ENCODE data around the gene GPER1. TPM values are rescaled to one million over a fixed set of nuclear protein-coding genes. Genes with fewer than 3 reads are reported as not detected.

GPER1 gene
- total and polyA plus RNA-seq, 7 experiments from 2014 or later, result 0.13 to 1.3 (median 0.34) TPM; not detected in 3

GRCh38 chr7:1090236-1090635, 2.3 kb downstream of the GPER1 start:
- peaks cover 3 to 6% of the 10 kb centered on the region in 2 donors for H3K4me1 ChIP-seq (ENCODE audit: control insufficient read depth in 2 of 2, insufficient read depth in 2 of 2, low read length in 2 of 2)
- H3K4me3 Mint-ChIP-seq, result no peak overlapping the region
- intact Hi-C loops (cut with micrococcal nuclease), result no loop called here
- H3K36me3 Mint-ChIP-seq, result peaks cover 0 to 10% (median 0%) of the 10 kb centered on the region in 5 donors
- H3K27me3 Mint-ChIP-seq, result peaks cover 0 to 3% (median 0%) of the 10 kb centered on the region in 5 donors
- no peak overlapping the region for H3K27ac Mint-ChIP-seq
- DNase-seq (no peak), ATAC-seq (no peak)
- no peaks in the 10 kb centered on the region for H3K36me3 ChIP-seq (ENCODE audit: control insufficient read depth in 2 of 3, insufficient read depth in 3 of 3, low read length in 3 of 3)
- POLR2A ChIA-PET, result no interaction called here
- H3K9me3 ChIP-seq (ENCODE audit: control insufficient read depth in 2 of 3, low read length in 3 of 3), result no peaks in the 10 kb centered on the region
- CTCF ChIA-PET, result interaction anchor here (0.6 kb wide), 1 partner anchor 97 kb away, joined by 4 read pairs; no protein-coding TSS in a partner anchor
- no peaks in the 10 kb centered on the region for H3K9me3 Mint-ChIP-seq
- no peaks in the 10 kb centered on the region for H3K27me3 ChIP-seq (ENCODE audit: control insufficient read depth in 2 of 2, insufficient read depth in 2 of 2, low read length in 2 of 2)
- H3K4me1 Mint-ChIP-seq, result peaks cover 7 to 20% (median 12%) of the 10 kb centered on the region in 7 donors
- no peak overlapping the region for H3K4me3 ChIP-seq (ENCODE audit: low read length)
- no peak overlapping the region for H3K27ac ChIP-seq (ENCODE audit: low read depth, low read length)

DNA sequence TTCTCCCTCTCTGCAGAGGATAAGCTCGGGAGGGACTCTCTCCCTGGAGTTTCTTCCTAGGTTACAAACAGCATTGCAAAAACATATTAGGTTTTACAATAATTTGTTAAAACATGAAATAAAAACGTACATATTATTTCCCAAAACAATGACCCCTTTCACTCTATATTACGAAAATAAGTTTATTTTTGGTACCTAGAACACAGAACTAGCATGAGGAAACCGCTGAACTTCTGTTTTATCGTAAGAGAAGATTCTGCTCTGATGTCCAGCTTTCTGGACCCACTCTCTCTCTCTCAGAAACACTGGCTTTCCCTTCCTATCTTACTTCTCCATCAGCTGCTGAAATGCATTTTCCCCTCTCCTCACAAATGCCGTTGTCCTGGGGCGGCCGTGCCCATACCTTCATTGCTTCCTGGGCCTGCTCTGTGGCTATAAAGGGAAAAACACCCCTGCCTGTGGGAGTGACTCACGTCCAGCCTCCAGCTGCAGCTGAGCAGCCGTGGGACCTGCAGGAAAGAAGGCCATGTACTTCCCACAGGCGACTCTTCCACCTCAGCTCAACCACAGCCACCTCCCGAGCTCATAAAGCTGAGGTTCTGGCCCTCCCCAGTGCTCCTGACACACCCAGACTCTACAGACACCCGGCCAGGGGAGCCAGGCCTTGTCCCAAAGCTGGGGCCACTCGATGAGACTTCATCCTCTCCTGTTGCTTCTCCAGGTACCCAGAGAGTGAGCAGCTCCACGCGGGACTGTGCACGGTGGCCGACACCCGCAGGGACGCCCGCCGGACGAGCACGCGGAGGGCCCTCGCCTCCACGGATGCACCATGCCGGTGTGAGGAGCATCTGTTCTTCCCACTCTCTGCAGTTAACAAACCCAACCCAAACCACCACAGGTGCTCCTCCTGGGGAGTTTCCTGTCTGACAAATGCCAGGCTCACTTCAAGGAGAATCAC, 3.1 kb downstream of the GPER1 start:
- Mint-ChIP-seq H3K4me3 (no peak overlapping the region), H3K9me3 (no peaks in the 10 kb centered on the region), H3K27ac (peak overlapping the region in 1 of 9 donors; percentile 36), H3K27me3 (peaks cover 0 to 3% (median 0%) of the 10 kb centered on the region in 5 donors), H3K36me3 (peaks cover 0 to 10% (median 0%) of the 10 kb centered on the region in 5 donors), H3K4me1 (peaks cover 7 to 20% (median 12%) of the 10 kb centered on the region in 7 donors)
- ChIA-PET CTCF (interaction anchor here (0.6 kb wide), 1 partner anchor 97 kb away, joined by 4 read pairs; no protein-coding TSS in a partner anchor), POLR2A (no interaction called here)
- intact Hi-C loops (cut with micrococcal nuclease), result no loop called here
- Histone ChIP-seq H3K4me3 (ENCODE audit: low read length) (no peak overlapping the region), H3K27me3 (ENCODE audit: control insufficient read depth in 2 of 2, insufficient read depth in 2 of 2, low read length in 2 of 2) (no peaks in the 10 kb centered on the region), H3K27ac (ENCODE audit: low read depth, low read length) (no peak overlapping the region), H3K4me1 (ENCODE audit: control insufficient read depth in 2 of 2, insufficient read depth in 2 of 2, low read length in 2 of 2) (peaks cover 3 to 6% of the 10 kb centered on the region in 2 donors), H3K9me3 (ENCODE audit: control insufficient read depth in 2 of 3, low read length in 3 of 3) (no peaks in the 10 kb centered on the region), H3K36me3 (ENCODE audit: control insufficient read depth in 2 of 3, insufficient read depth in 3 of 3, low read length in 3 of 3) (no peaks in the 10 kb centered on the region)
- DNase-seq, result no peak
- no peak for ATAC-seq

DNA sequence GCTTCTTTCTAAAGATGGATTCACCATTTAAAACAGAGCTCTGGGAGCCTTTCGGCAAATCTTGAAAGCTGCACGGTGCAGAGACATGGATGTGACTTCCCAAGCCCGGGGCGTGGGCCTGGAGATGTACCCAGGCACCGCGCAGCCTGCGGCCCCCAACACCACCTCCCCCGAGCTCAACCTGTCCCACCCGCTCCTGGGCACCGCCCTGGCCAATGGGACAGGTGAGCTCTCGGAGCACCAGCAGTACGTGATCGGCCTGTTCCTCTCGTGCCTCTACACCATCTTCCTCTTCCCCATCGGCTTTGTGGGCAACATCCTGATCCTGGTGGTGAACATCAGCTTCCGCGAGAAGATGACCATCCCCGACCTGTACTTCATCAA, 3.7 kb downstream of the GPER1 start:
- Histone ChIP-seq H3K36me3 (ENCODE audit: control insufficient read depth in 2 of 3, insufficient read depth in 3 of 3, low read length in 3 of 3) (no peaks in the 10 kb centered on the region), H3K4me3 (ENCODE audit: low read length) (no peak overlapping the region), H3K9me3 (ENCODE audit: control insufficient read depth in 2 of 3, low read length in 3 of 3) (no peaks in the 10 kb centered on the region), H3K4me1 (ENCODE audit: control insufficient read depth in 2 of 2, insufficient read depth in 2 of 2, low read length in 2 of 2) (peaks cover 2 to 3% of the 10 kb centered on the region in 2 donors), H3K27me3 (ENCODE audit: control insufficient read depth in 2 of 2, insufficient read depth in 2 of 2, low read length in 2 of 2) (no peaks in the 10 kb centered on the region), H3K27ac (ENCODE audit: low read depth, low read length) (no peak overlapping the region)
- H3K4me1 Mint-ChIP-seq, result peaks cover 6 to 17% (median 10%) of the 10 kb centered on the region in 7 donors
- ATAC-seq (no peak), DNase-seq (no peak)
- CTCF ChIA-PET, result no interaction called here
- no peak overlapping the region for H3K4me3 Mint-ChIP-seq
- no peaks in the 10 kb centered on the region for H3K9me3 Mint-ChIP-seq
- POLR2A ChIA-PET, result no interaction called here
- peaks cover 0 to 3% (median 0%) of the 10 kb centered on the region in 5 donors for H3K27me3 Mint-ChIP-seq
- intact Hi-C loops (cut with micrococcal nuclease), result no loop called here
- peaks cover 0 to 10% (median 0%) of the 10 kb centered on the region in 5 donors for H3K36me3 Mint-ChIP-seq
- H3K27ac Mint-ChIP-seq, result no peak overlapping the region

- H3K9me3 ChIP-seq (ENCODE audit: control insufficient read depth in 2 of 3, low read length in 3 of 3), result no peaks in the 10 kb centered on the region
- no peak overlapping the region for H3K4me3 ChIP-seq (ENCODE audit: low read length)
- Mint-ChIP-seq H3K4me3 (no peak overlapping the region), H3K4me1 (peaks cover under 1 to 12% (median 6%) of the 10 kb centered on the region in 7 donors), H3K9me3 (no peaks in the 10 kb centered on the region), H3K27ac (no peak overlapping the region), H3K27me3 (no peaks in the 10 kb centered on the region), H3K36me3 (peaks cover 0 to 11% (median 2%) of the 10 kb centered on the region in 5 donors)
- H3K27ac ChIP-seq (ENCODE audit: low read depth, low read length), result no peak overlapping the region
- H3K27me3 ChIP-seq (ENCODE audit: control insufficient read depth in 2 of 2, insufficient read depth in 2 of 2, low read length in 2 of 2), result no peaks in the 10 kb centered on the region
- intact Hi-C loops (cut with micrococcal nuclease), result no loop called here
- ATAC-seq (no peak), DNase-seq (no peak)
- ChIA-PET POLR2A (no interaction called here), CTCF (no interaction called here)
- peaks cover 0 to under 1% of the 10 kb centered on the region in 2 donors for H3K4me1 ChIP-seq (ENCODE audit: control insufficient read depth in 2 of 2, insufficient read depth in 2 of 2, low read length in 2 of 2)
- H3K36me3 ChIP-seq (ENCODE audit: control insufficient read depth in 2 of 3, insufficient read depth in 3 of 3, low read length in 3 of 3), result no peaks in the 10 kb centered on the region
These were observed 4.3 kb downstream of the GPER1 start for GRCh38 chr7:1092161-1092632.

DNA sequence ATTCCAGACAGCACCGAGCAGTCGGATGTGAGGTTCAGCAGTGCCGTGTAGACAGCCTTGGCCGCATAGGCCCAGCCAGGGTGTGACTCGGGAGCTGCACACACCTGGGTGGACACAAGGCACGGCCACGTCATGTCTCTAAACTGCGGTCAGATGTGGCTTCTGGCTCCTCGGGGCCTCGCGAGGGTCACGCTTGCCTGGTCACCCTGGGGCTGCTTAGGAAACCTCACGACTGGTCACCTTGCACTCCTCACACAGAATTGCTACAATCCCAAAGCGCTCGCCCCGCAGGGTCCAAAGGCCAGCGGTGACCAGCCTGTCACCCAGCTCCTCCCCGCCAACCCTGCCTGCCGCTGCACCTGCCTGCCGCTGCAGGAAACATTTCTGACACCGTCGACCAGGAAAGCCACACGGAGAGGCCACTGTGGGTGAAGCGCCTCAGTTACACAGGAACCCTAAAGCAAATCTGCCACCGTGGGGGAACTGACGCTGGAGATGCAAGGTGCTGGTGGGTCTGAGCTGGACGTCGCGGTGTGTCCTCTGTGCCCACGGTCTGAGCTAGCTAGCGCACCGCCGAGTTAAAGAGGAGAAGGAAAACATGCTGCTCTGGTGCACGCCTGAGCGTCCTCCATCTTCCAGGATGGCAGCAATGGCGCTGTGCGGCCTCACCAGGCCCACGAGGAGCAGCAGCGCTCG, 5.0 kb downstream of the GPER1 start:
- peaks cover 0 to 4% (median 0%) of the 10 kb centered on the region in 11 donors for H3K9me3 Mint-ChIP-seq

GRCh38 chr7:1093502-1093843, 5.6 kb downstream of the GPER1 start:
- H3K9me3 ChIP-seq (ENCODE audit: control insufficient read depth in 2 of 3, low read length in 3 of 3), result peaks cover 0 to 3% (median 0%) of the 10 kb centered on the region in 3 experiments
- Mint-ChIP-seq H3K27me3 (no peaks in the 10 kb centered on the region), H3K27ac (no peak overlapping the region), H3K4me1 (peaks cover 0 to 5% (median 0%) of the 10 kb centered on the region in 7 donors), H3K36me3 (peaks cover 0 to 24% (median 12%) of the 10 kb centered on the region in 5 donors), H3K9me3 (peaks cover 0 to 4% (median 0%) of the 10 kb centered on the region in 11 donors), H3K4me3 (no peak overlapping the region)
- no peak for DNase-seq
- H3K4me1 ChIP-seq (ENCODE audit: control insufficient read depth in 2 of 2, insufficient read depth in 2 of 2, low read length in 2 of 2), result no peaks in the 10 kb centered on the region
- ChIA-PET POLR2A (no interaction called here), CTCF (interaction anchor here (0.6 to 1.0 kb wide), 2 partner anchors 10 to 83 kb away, joined by 3 to 7 read pairs; no protein-coding TSS in a partner anchor)
- intact Hi-C loops (cut with micrococcal nuclease), result no loop called here
- no peak overlapping the region for H3K4me3 ChIP-seq (ENCODE audit: low read length)
- no peaks in the 10 kb centered on the region for H3K36me3 ChIP-seq (ENCODE audit: control insufficient read depth in 2 of 3, insufficient read depth in 3 of 3, low read length in 3 of 3)
- no peak overlapping the region for H3K27ac ChIP-seq (ENCODE audit: low read depth, low read length)
- no peaks in the 10 kb centered on the region for H3K27me3 ChIP-seq (ENCODE audit: control insufficient read depth in 2 of 2, insufficient read depth in 2 of 2, low read length in 2 of 2)
- no peak for ATAC-seq

More for the DNA sequence above, 5.0 kb downstream of the GPER1 start:
- DNase-seq (no peak), ATAC-seq (no peak)
- no peaks in the 10 kb centered on the region for H3K27me3 Mint-ChIP-seq
- intact Hi-C loops (cut with micrococcal nuclease), result no loop called here
- no peak overlapping the region for H3K27ac Mint-ChIP-seq
- ChIA-PET CTCF (interaction anchor here (0.6 kb wide), 1 partner anchor 9 kb away, joined by 7 read pairs; no protein-coding TSS in a partner anchor), POLR2A (no interaction called here)
- H3K4me1 Mint-ChIP-seq, result peaks cover 0 to 5% (median 0%) of the 10 kb centered on the region in 7 donors
- peaks cover 0 to 18% (median 10%) of the 10 kb centered on the region in 5 donors for H3K36me3 Mint-ChIP-seq
- Histone ChIP-seq H3K4me1 (ENCODE audit: control insufficient read depth in 2 of 2, insufficient read depth in 2 of 2, low read length in 2 of 2) (no peaks in the 10 kb centered on the region), H3K9me3 (ENCODE audit: control insufficient read depth in 2 of 3, low read length in 3 of 3) (no peaks in the 10 kb centered on the region), H3K27ac (ENCODE audit: low read depth, low read length) (no peak overlapping the region), H3K4me3 (ENCODE audit: low read length) (no peak overlapping the region), H3K27me3 (ENCODE audit: control insufficient read depth in 2 of 2, insufficient read depth in 2 of 2, low read length in 2 of 2) (no peaks in the 10 kb centered on the region), H3K36me3 (ENCODE audit: control insufficient read depth in 2 of 3, insufficient read depth in 3 of 3, low read length in 3 of 3) (no peaks in the 10 kb centered on the region)
- H3K4me3 Mint-ChIP-seq, result no peak overlapping the region
